HepG2 (cell line): ENCODE results near the gene TMEM198. TPM values are rescaled to one million over a fixed set of nuclear protein-coding genes. Genes with fewer than 3 reads are reported as not detected.

Experiments used
- ATAD3A ChIP-seq: sonication (generic); formaldehyde crosslinking; IDR thresholded peaks from 2 replicates; pipeline ENCODE4 v1.4.0; 2020; ENCODE audit warnings: missing genetic modification reagents
- GZF1 ChIP-seq: sonication (generic); formaldehyde crosslinking; IDR thresholded peaks from 2 replicates; pipeline ENCODE4 v1.5.1; 2020; ENCODE audit warnings: mild to moderate bottlenecking, missing genetic modification reagents
- KDM1A ChIP-seq: IDR thresholded peaks from 2 replicates; pipeline ENCODE4 v1.6.1; 2016; ENCODE audit warnings: missing compliant biosample characterization
- MNT ChIP-seq: fragments of 450-650 bp; IDR thresholded peaks from 2 replicates; pipeline ENCODE4 v1.6.1; 2016
- NFIB ChIP-seq: sonication (generic); formaldehyde crosslinking; IDR thresholded peaks from 2 replicates; pipeline ENCODE4 v1.9.0; 2021; ENCODE audit warnings: missing genetic modification reagents, mild to moderate bottlenecking, borderline replicate concordance
- NR0B2 ChIP-seq: sonication (generic); formaldehyde crosslinking; IDR thresholded peaks from 2 replicates; pipeline ENCODE4 v1.4.0; 2020; ENCODE audit warnings: mild to moderate bottlenecking, missing genetic modification reagents
- RBM39 ChIP-seq: fragments of 200-400 bp; formaldehyde crosslinking; IDR thresholded peaks from one replicate; pipeline ENCODE4 v1.6.1; 2018; ENCODE audit warnings: antibody characterized with exemption, mild to moderate bottlenecking, low read depth, low read length; ENCODE audit not compliant: poor library complexity, severe bottlenecking
- RFXANK ChIP-seq: IDR thresholded peaks from 2 replicates; pipeline ENCODE4 v1.6.1; 2016
- RNF2 ChIP-seq: fragments of 450-650 bp; conservative IDR thresholded peaks from 2 replicates; pipeline ENCODE4 v1.6.1; 2016; ENCODE audit warnings: low read depth
- SAP130 ChIP-seq: IDR thresholded peaks from 2 replicates; pipeline ENCODE4 v1.6.1; 2016; ENCODE audit warnings: low read depth
- SP4 ChIP-seq: sonication (generic); formaldehyde crosslinking; IDR thresholded peaks from 2 replicates; pipeline ENCODE4 v1.8.1; 2023; ENCODE audit warnings: mild to moderate bottlenecking, missing genetic modification reagents
- TMF1 ChIP-seq: sonication (generic); formaldehyde crosslinking; IDR thresholded peaks from 2 replicates; pipeline ENCODE4 v1.8.1; 2022; ENCODE audit warnings: low read depth, missing genetic modification reagents
- ZBTB26 ChIP-seq: IDR thresholded peaks from 2 replicates; pipeline ENCODE4 v1.6.1; 2016; ENCODE audit warnings: missing compliant biosample characterization, missing genetic modification reagents, borderline replicate concordance
- ZBTB34 ChIP-seq: sonication (generic); formaldehyde crosslinking; IDR thresholded peaks from 2 replicates; pipeline ENCODE4 v1.8.0; 2022; ENCODE audit warnings: mild to moderate bottlenecking, missing genetic modification reagents
- ZBTB4 ChIP-seq: sonication (generic); formaldehyde crosslinking; IDR thresholded peaks from 2 replicates; pipeline ENCODE4 v1.4.0; 2020; ENCODE audit warnings: missing genetic modification reagents, mild to moderate bottlenecking, borderline replicate concordance
- ZNF207 ChIP-seq: fragments of 450-650 bp; IDR thresholded peaks from 2 replicates; pipeline ENCODE4 v1.6.1; 2016; ENCODE audit warnings: antibody characterized with exemption, borderline replicate concordance
- ZNF224 ChIP-seq: sonication (generic); formaldehyde crosslinking; IDR thresholded peaks from 2 replicates; pipeline ENCODE4 v1.5.0; 2020; ENCODE audit warnings: mild to moderate bottlenecking, missing genetic modification reagents
- ZNF350 ChIP-seq: sonication (generic); formaldehyde crosslinking; IDR thresholded peaks from 2 replicates; pipeline ENCODE4 v1.4.0; 2020; ENCODE audit warnings: mild to moderate bottlenecking, low read depth, missing genetic modification reagents, borderline replicate concordance
- ZNF446 ChIP-seq: sonication (generic); formaldehyde crosslinking; IDR thresholded peaks from 2 replicates; pipeline ENCODE4 v1.5.0; 2020; ENCODE audit warnings: mild to moderate bottlenecking, missing genetic modification reagents
- ZNF569 ChIP-seq: sonication (generic); formaldehyde crosslinking; IDR thresholded peaks from 2 replicates; pipeline ENCODE4 v1.5.0; 2020; ENCODE audit warnings: mild to moderate bottlenecking, missing genetic modification reagents, moderate library complexity, borderline replicate concordance
- ZNF776 ChIP-seq: sonication (generic); formaldehyde crosslinking; IDR thresholded peaks from 2 replicates; pipeline ENCODE4 v1.4.0; 2020; ENCODE audit warnings: mild to moderate bottlenecking, missing genetic modification reagents
- polyA plus RNA-seq, 8 experiments: library from polyadenylated mRNA; depleted of rRNA in 3 of 8; stranded (reverse) in 7 of 8; unstranded in 1 of 8; fragments of >200 nt; fragmentation: Illumina TruSeq in 4 of 8; extraction: Trizol in 4 of 8; gene quantifications; 2 replicates each; pipeline versions ENCODE4 v1.2.1 to v1.2.3, GENCODE V29; 2011 to 2016; ENCODE audit warnings: low read depth in 4 of 8, missing spikeins in 1 of 8, mixed read lengths in 1 of 8; ENCODE audit not compliant: insufficient read depth in 1 of 8
- total RNA-seq, 5 experiments: library from RNA; depleted of rRNA; stranded (reverse); fragments of >200 nt; fragmentation: Illumina TruSeq; extraction: Trizol; gene quantifications; 2 replicates each; pipeline ENCODE4 v1.2.3, GENCODE V29; 2016; ENCODE audit warnings: low read depth in 1 of 5

The TMEM198 gene
- total and polyA plus RNA-seq, 2 of the 13 experiments (the other 11 are each of a cell fraction or from before 2014, with no cell fraction given), result 17.3 to 23.5 TPM

- TF ChIP-seq ATAD3A (CRISPR knock-in tag), result no peak
- TF ChIP-seq ZNF776 (CRISPR knock-in tag), result peak; percentile 81; the same call in 1 of the 2 replicates
- TF ChIP-seq ZNF207, result no peak
- TF ChIP-seq RFXANK, result 0 out of 2 replicates have a peak, but pooled peaks have one; percentile 57
- peak; percentile 64 for TF ChIP-seq MNT
- TF ChIP-seq ZNF569 (CRISPR knock-in tag), result peak; percentile 89; the same call in 1 of the 2 replicates
- peak; percentile 58; the same call in 1 of the 2 replicates for TF ChIP-seq ZBTB4 (CRISPR knock-in tag)
- TF ChIP-seq RBM39, result peak; percentile 70
- TF ChIP-seq ZNF350 (CRISPR knock-in tag), result peak; percentile 96
- 0 out of 2 replicates have a peak, but pooled peaks have one; percentile 37 for TF ChIP-seq RNF2
- TF ChIP-seq GZF1 (CRISPR knock-in tag), result peak; percentile 94
- TF ChIP-seq NR0B2 (CRISPR knock-in tag), result peak; percentile 83; the same call in 1 of the 2 replicates
- no peak; the same call in 1 of the 2 replicates for TF ChIP-seq TMF1 (CRISPR knock-in tag)
- peak; percentile 86 for TF ChIP-seq SP4 (CRISPR knock-in tag)
- peak; percentile 96 for TF ChIP-seq SAP130 (CRISPR knock-in tag)
- TF ChIP-seq NFIB (CRISPR knock-in tag), result no peak
- TF ChIP-seq ZBTB26, result peak; percentile 96
- TF ChIP-seq ZNF446 (CRISPR knock-in tag), result no peak
- peak; percentile 40; the same call in 1 of the 2 replicates for TF ChIP-seq KDM1A (CRISPR knock-in tag)
- TF ChIP-seq ZNF224 (CRISPR knock-in tag), result peak; percentile 93; the same call in 1 of the 2 replicates
- peak; percentile 89; the same call in 1 of the 2 replicates for TF ChIP-seq ZBTB34
Measured at GRCh38 chr2:219576505-219577388, 32.9 kb downstream of the TMEM198 start (continued).
